Right kidney (tissue), 1 donor: ENCODE measurements around the gene USP32.
"Not testable (repeated sequence)": the region's sequence is repeated elsewhere in the genome, so short reads cannot be mapped to it uniquely, and the experiment has no call there.

Experiments
- DNase-seq: peaks from one replicate; pipeline ENCODE4 v3.0.0-alpha.2; 2016

USP32 gene

GRCh38 chr17:60378187-60378586, 13.7 kb downstream of the USP32 start:
- not testable (repeated sequence) for DNase-seq

GRCh38 chr17:60372790-60373483, 19.0 kb downstream of the USP32 start:
- no peak for DNase-seq

DNA sequence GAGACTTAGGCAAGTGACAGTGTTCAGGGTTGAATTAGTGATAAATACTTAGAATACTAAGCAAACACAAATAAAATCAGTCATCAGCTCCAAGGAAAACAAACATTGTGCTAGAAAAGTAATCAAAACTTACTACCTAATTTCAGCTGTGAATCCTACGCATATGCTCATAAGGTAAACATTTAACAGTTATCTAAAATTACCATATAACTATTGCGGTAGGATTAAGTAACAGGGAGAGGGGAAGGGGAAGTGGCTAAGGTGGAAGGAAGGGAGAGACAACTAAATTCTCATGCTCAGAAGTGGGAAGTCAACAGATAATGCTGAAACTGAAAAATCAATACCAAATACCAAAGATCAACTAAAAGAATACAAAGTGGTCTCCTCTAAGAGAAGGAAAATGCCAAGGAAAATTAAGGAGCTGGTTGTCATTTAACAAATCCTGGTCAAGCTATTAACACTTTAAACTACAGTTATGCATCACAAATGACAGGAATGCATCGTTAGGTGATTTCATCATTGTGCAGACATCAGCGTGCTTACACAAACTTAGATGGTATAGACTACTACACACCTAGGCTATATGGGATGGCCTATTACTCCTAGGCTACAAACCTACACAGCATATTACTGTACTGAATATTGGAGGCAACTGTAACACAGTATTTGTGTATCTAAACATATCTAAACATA, 20.0 kb downstream of the USP32 start:
- no peak for DNase-seq

GRCh38 chr17:60371416-60371815, 20.5 kb downstream of the USP32 start:
- no peak for DNase-seq

DNA sequence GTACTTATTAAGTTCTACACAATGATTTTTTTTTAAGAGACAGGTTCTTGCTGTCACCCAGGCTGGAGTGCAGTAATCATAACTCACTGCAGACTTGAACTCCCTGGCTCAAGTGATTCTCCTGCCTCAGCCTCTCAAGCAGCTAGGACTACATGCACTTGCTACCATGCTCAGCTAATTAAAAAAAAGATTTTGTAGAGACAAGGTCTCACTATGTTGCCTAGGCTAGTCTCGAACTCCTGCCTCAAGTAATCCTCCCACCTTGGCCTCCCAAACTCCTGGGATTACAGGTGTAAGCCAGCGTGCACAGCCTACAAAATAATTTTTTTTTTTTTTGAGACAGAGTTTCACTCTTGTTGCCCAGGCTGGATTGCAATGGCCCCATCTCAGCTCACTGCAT, 22.2 kb downstream of the USP32 start:
- DNase-seq = no peak

- DNase-seq = no peak
Observed at GRCh38 chr17:60363700-60364405, 28.1 kb downstream of the USP32 start.

DNA sequence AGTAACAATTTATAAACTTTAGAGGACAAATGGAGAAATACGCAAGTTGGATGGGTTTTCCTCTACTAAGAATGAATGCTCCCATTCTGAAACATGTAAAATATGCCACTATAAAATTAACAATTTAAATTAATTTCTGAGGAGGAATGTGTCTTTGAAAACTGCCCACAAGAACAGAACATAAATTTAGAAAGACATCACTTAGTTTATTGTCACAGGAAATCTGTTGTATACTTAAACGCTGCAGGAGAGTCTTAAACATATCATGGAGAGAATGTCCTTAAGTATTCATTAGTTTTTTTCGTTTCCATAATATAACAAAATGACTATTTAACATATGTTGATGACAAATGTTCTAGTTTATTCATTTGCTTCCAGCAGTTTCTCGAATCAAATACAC, 29.6 kb downstream of the USP32 start:
- DNase-seq = no peak

GRCh38 chr17:60361889-60362288, 30.0 kb downstream of the USP32 start:
- DNase-seq = no peak

- no peak for DNase-seq
Observed at GRCh38 chr17:60359415-60359814, 32.5 kb downstream of the USP32 start.

- no peak for DNase-seq
Observed at GRCh38 chr17:60358606-60359225, 33.2 kb downstream of the USP32 start.

DNA sequence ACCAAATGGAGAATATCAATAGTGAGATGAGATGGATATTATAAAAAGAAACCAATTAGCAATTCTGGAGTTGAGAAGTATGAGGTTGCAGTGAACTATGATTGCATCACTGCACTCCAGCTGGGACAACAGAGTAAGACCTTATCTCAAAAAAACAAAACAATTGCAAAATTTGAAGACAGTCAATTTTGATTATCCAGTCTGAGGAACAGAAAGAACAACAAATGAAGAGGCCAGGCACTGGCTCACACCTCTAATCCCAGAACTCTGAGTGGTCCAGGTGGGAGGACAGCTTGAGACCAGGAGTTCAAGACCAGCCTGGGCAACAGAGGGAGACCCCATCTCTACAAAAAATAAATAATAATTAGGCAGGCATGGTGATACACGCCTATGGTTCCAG, 35.0 kb downstream of the USP32 start:
- DNase-seq = no peak

GRCh38 chr17:60355663-60356594, 36.0 kb downstream of the USP32 start:
- no peak for DNase-seq

GRCh38 chr17:60354223-60354622, 37.7 kb downstream of the USP32 start:
- DNase-seq = no peak

DNA sequence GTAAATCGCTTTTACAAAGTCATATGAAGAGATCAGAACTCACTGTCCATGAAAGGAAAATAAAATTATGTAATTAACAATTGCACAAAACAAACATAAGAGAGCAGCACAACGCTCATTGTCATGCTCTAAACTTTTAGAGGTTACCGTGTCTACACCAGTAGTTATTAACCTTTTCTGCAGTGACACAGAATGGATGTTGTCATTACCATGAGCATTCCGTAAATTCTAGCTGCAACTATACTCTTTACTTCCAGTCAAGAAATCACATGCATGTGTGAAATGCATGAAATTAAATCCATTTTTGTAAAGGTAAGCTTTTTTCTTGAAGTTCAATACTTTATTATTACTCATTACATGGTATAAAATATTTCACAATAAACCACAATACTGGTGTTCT, 38.2 kb downstream of the USP32 start:
- no peak for DNase-seq

GRCh38 chr17:60352569-60352968, 39.4 kb downstream of the USP32 start:
- no peak for DNase-seq

DNA sequence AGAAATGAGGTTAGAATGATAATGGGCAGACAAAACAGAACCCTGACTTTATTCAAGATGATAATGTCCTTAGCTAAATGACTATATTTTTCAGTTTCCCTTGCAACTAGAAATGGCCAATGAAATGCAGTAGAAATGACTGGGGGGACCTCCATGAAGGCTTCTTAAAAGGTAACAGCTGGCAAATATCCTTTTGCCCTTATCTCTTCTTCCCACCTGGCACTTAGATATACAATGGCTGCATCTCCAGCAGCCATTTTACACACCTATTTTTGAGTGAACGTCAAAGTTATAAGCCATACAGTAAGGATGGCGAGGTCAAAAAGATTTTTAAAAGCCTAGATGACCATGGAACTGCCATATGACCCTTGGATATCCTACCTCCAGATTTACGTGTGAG, 39.9 kb downstream of the USP32 start:
- no peak for DNase-seq

- no peak for DNase-seq
Observed at GRCh38 chr17:60351012-60351695, 40.8 kb downstream of the USP32 start.

- no peak for DNase-seq
Observed at GRCh38 chr17:60348616-60349015, 43.3 kb downstream of the USP32 start.

DNA sequence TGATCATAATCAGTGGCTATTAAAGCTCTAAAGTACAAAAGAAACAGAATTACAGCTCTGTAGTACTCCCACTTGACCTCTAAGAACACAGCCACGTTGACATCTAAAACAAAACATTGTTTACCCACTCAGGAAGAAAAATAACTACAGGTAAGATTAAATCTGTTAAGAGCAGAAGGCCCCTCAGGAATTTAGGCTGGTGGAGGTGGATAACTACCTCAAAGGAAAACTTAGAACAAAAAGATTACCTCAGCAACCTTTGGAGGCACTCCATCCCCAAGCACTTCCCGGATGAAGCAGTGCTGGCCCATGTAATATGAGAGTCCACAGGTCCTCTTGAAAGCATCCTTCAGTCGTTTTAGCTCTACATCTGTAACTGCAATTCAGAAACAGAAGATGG, 46.7 kb downstream of the USP32 start:
- no peak for DNase-seq

DNA sequence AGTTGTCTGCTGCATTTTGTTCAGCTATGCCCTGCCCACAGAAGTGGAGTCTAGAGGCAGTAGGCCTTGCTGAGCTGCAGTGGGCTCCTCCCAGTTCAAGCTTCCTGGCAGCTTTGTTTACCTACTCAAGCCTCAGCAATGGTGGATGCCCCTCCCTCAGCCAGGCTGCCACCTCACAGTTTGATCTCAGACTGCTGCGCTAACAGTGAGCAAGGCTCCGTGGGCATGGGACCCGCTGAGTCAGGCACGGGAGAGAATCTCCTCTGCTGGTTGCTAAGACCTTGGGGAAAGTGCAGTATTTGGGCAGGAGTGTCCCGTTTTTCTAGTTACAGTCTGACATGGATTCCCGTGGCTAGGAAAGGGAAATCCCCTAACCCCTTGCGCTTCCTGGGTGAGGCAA, 49.4 kb downstream of the USP32 start:
- DNase-seq = not testable (repeated sequence)

- no peak for DNase-seq
Observed at GRCh38 chr17:60335289-60335688, 56.6 kb downstream of the USP32 start.
